NT2/D1 (cell line): Measurements from ENCODE around the gene CBX8.

Experiments
- DNase-seq: peaks from one replicate; pipeline ENCODE4 v3.0.0-alpha.2; 2011; ENCODE audit warnings: low read depth, low spot score
- H3K27me3 ChIP-seq: 2 replicates; pipeline ENCODE4 v1.6.0; 2011; ENCODE audit warnings: mild to moderate bottlenecking; ENCODE audit not compliant: insufficient read length, insufficient read depth
- H3K36me3 ChIP-seq: 2 replicates; pipeline ENCODE4 v1.6.1; 2011; ENCODE audit warnings: mild to moderate bottlenecking, low read length, mixed read lengths; ENCODE audit not compliant: insufficient read depth, insufficient read length
- H3K4me1 ChIP-seq: 2 replicates; pipeline ENCODE4 v1.5.1; 2011; ENCODE audit not compliant: insufficient read depth, insufficient read length
- H3K4me3 ChIP-seq: 2 replicates; pipeline ENCODE4 v1.5.1; 2011; ENCODE audit warnings: low read depth; ENCODE audit not compliant: insufficient read length
- H3K9ac ChIP-seq: 2 replicates; pipeline ENCODE4 v1.6.0; 2011; ENCODE audit warnings: low read depth; ENCODE audit not compliant: insufficient read length
- H3K9me3 ChIP-seq: 2 replicates; pipeline ENCODE4 v1.5.1; 2011; ENCODE audit warnings: mild to moderate bottlenecking, low read length; ENCODE audit not compliant: insufficient read depth
- SUZ12 ChIP-seq: IDR thresholded peaks from 2 replicates; pipeline ENCODE4 v1.6.1; 2011; ENCODE audit not compliant: insufficient read length, insufficient read depth; ENCODE audit errors: extremely low read depth
- YY1 ChIP-seq: IDR thresholded peaks from 2 replicates; pipeline ENCODE4 v1.6.1; 2011; ENCODE audit not compliant: insufficient read length, insufficient read depth
- ZNF274 ChIP-seq: IDR thresholded peaks from 2 replicates; pipeline ENCODE4 v1.6.1; 2011; ENCODE audit warnings: mild to moderate bottlenecking, low read depth, low read length

Gene CBX8

GRCh38 chr17:79822583-79823124 lies 25.8 kb upstream of the CBX8 start:
- Histone ChIP-seq H3K9ac (no peak overlapping the region), H3K36me3 (no peaks in the 10 kb centered on the region), H3K9me3 (no peaks in the 10 kb centered on the region), H3K4me1 (peaks cover 7% of the 10 kb centered on the region), H3K27me3 (peaks cover 64% of the 10 kb centered on the region), H3K4me3 (no peak overlapping the region)
- TF ChIP-seq YY1 (no peak), SUZ12 (no peak), ZNF274 (no peak)
- DNase-seq, result no peak

- H3K27me3 ChIP-seq, result peaks cover 68% of the 10 kb centered on the region
- H3K36me3 ChIP-seq, result no peaks in the 10 kb centered on the region
- peaks cover 3% of the 10 kb centered on the region for H3K4me1 ChIP-seq
- no peaks in the 10 kb centered on the region for H3K9me3 ChIP-seq
- DNase-seq, result no peak
- no peak overlapping the region for H3K4me3 ChIP-seq
- H3K9ac ChIP-seq, result no peak overlapping the region
- TF ChIP-seq ZNF274, result no peak
- no peak for TF ChIP-seq SUZ12
- no peak for TF ChIP-seq YY1
Observed at GRCh38 chr17:79821331-79822095, 24.6 kb upstream of the CBX8 start.

- Histone ChIP-seq H3K27me3 (peaks cover 68% of the 10 kb centered on the region), H3K4me1 (peaks cover 4% of the 10 kb centered on the region), H3K9me3 (no peaks in the 10 kb centered on the region), H3K36me3 (no peaks in the 10 kb centered on the region), H3K9ac (no peak overlapping the region), H3K4me3 (no peak overlapping the region)
- TF ChIP-seq ZNF274, result no peak
- TF ChIP-seq YY1, result no peak
- no peak for TF ChIP-seq SUZ12
- DNase-seq, result no peak
Observed at GRCh38 chr17:79820959-79821330, 24.1 kb upstream of the CBX8 start.

GRCh38 chr17:79819534-79820276 lies 22.8 kb upstream of the CBX8 start:
- no peaks in the 10 kb centered on the region for H3K9me3 ChIP-seq
- peaks cover 11% of the 10 kb centered on the region for H3K4me1 ChIP-seq
- no peak overlapping the region for H3K4me3 ChIP-seq
- no peak for DNase-seq
- no peak for TF ChIP-seq SUZ12
- TF ChIP-seq ZNF274, result no peak
- no peak for TF ChIP-seq YY1
- H3K27me3 ChIP-seq, result peaks cover 70% of the 10 kb centered on the region
- no peak overlapping the region for H3K9ac ChIP-seq
- H3K36me3 ChIP-seq, result no peaks in the 10 kb centered on the region

GRCh38 chr17:79819085-79819484 lies 22.2 kb upstream of the CBX8 start:
- no peak for TF ChIP-seq ZNF274
- no peak for TF ChIP-seq SUZ12
- TF ChIP-seq YY1, result no peak
- Histone ChIP-seq H3K36me3 (no peaks in the 10 kb centered on the region), H3K27me3 (peaks cover 75% of the 10 kb centered on the region), H3K4me1 (peaks cover 17% of the 10 kb centered on the region), H3K4me3 (no peak overlapping the region), H3K9me3 (no peaks in the 10 kb centered on the region), H3K9ac (no peak overlapping the region)
- DNase-seq, result no peak

GRCh38 chr17:79818026-79818758 lies 21.3 kb upstream of the CBX8 start:
- Histone ChIP-seq H3K9ac (no peak overlapping the region), H3K27me3 (peaks cover 82% of the 10 kb centered on the region), H3K36me3 (no peaks in the 10 kb centered on the region), H3K4me1 (peaks cover 19% of the 10 kb centered on the region), H3K4me3 (no peak overlapping the region), H3K9me3 (no peaks in the 10 kb centered on the region)
- no peak for DNase-seq
- no peak for TF ChIP-seq YY1
- TF ChIP-seq ZNF274, result no peak
- no peak for TF ChIP-seq SUZ12

- no peak for DNase-seq
- H3K36me3 ChIP-seq, result no peaks in the 10 kb centered on the region
- H3K4me3 ChIP-seq, result peak overlapping the region; percentile 37
- H3K27me3 ChIP-seq, result peaks cover 95% of the 10 kb centered on the region
- H3K9me3 ChIP-seq, result no peaks in the 10 kb centered on the region
- peaks cover 28% of the 10 kb centered on the region for H3K4me1 ChIP-seq
- H3K9ac ChIP-seq, result peak overlapping the region; percentile 74
- no peak for TF ChIP-seq YY1
- no peak for TF ChIP-seq ZNF274
- TF ChIP-seq SUZ12, result peak; percentile 12
Observed at GRCh38 chr17:79815836-79816461, 19.1 kb upstream of the CBX8 start.
